HCT116 (cell line): ENCODE results near the gene MEN1.

Experiments used
- ATF3 ChIP-seq: IDR thresholded peaks from 2 replicates; pipeline ENCODE4 v1.6.1; 2012
- CTCF ChIP-seq, 3 experiments: fragments of 200-600 bp in 1 of 3; sonication (generic) in 1 of 3; IDR thresholded peaks in 2 of 3; conservative IDR thresholded peaks in 1 of 3; 2 replicates each; pipeline ENCODE4 v1.5.1; 2012 to 2017; ENCODE audit warnings: low read depth in 2 of 3, low read length in 2 of 3, antibody characterized with exemption in 1 of 3, borderline replicate concordance in 1 of 3, control low read depth in 1 of 3, mild to moderate bottlenecking in 1 of 3, mixed read lengths in 1 of 3, mixed run types in 1 of 3, moderate library complexity in 1 of 3; ENCODE audit not compliant: insufficient read depth in 1 of 3
- EZH2 ChIP-seq: fragments of 200-600 bp; sonication (generic); IDR thresholded peaks from 2 replicates; pipeline ENCODE4 v1.6.1; 2017; ENCODE audit warnings: antibody characterized with exemption, mixed run types
- EZH2phosphoT487 ChIP-seq: fragments of 200-600 bp; IDR thresholded peaks from 2 replicates; pipeline ENCODE4 v1.6.1; 2018; ENCODE audit warnings: antibody characterized with exemption, borderline replicate concordance
- POLR2A ChIP-seq: IDR thresholded peaks from 2 replicates; pipeline ENCODE4 v1.7.0; 2011; ENCODE audit warnings: borderline replicate concordance; ENCODE audit not compliant: insufficient read depth, insufficient read length; ENCODE audit errors: extremely low read depth
- RAD21 ChIP-seq: IDR thresholded peaks from 2 replicates; pipeline ENCODE4 v1.6.1; 2012; ENCODE audit warnings: low read depth, mild to moderate bottlenecking
- SP1 ChIP-seq: IDR thresholded peaks from 2 replicates; pipeline ENCODE4 v1.6.1; 2012; ENCODE audit warnings: low read depth
- ZBTB33 ChIP-seq: IDR thresholded peaks from 2 replicates; pipeline ENCODE4 v1.6.1; 2011; ENCODE audit warnings: mild to moderate bottlenecking, low read length, moderate library complexity; ENCODE audit not compliant: insufficient replicate concordance; ENCODE audit errors: extremely low read depth
- ZNF274 ChIP-seq: fragments of 200-500 bp; sonication (Bioruptor generic); IDR thresholded peaks from 2 replicates; pipeline ENCODE4 v1.6.1; 2014; ENCODE audit warnings: mild to moderate bottlenecking, low read depth, low read length, inconsistent platforms

GRCh38 chr11:64851831-64852351 lies 41.5 kb upstream of the MEN1 start:
- no peak for TF ChIP-seq CTCF (IDR thresholded peaks at IDR 0.05 in 2 of 3, conservative IDR thresholded peaks at IDR 0.05 in 1 of 3; ENCODE audit: borderline replicate concordance in 1 of 3, insufficient read depth in 1 of 3, low read depth in 2 of 3, low read length in 2 of 3)
- TF ChIP-seq ZBTB33 = no peak
- no peak for TF ChIP-seq POLR2A
- TF ChIP-seq EZH2phosphoT487 = no peak
- no peak for TF ChIP-seq SP1
- no peak for TF ChIP-seq ZNF274
- no peak for TF ChIP-seq EZH2
- no peak for TF ChIP-seq ATF3
- TF ChIP-seq RAD21 = no peak
